OCI-LY3 (cell line): ENCODE measurements around the gene FBXO8.

ENCODE experiments used
- H2AFZ ChIP-seq: fragments of 200-600, 300-600 bp; shearing (Covaris generic); 2 replicates; pipeline ENCODE4 v1.6.0; 2014; ENCODE audit warnings: antibody characterized with exemption, low read depth, low read length
- H3K27ac ChIP-seq: fragments of 200-600, 300-600 bp; sonication (generic); 2 replicates; pipeline ENCODE4 v1.5.1; 2014; ENCODE audit warnings: mild to moderate bottlenecking, low read length, moderate library complexity, mixed read lengths
- H3K27me3 ChIP-seq: fragments of 200-600, 300-600 bp; sonication (generic); 2 replicates; pipeline ENCODE4 v1.6.1; 2014; ENCODE audit warnings: low read depth, low read length, mixed read lengths
- H3K36me3 ChIP-seq: fragments of 200-600, 300-600 bp; sonication (generic); replicated peaks from 2 replicates; pipeline ENCODE3; 2014; ENCODE audit warnings: low read depth, low read length, mixed read lengths
- H3K4me1 ChIP-seq: fragments of 300-600, 200-600 bp; sonication (generic); 2 replicates; pipeline ENCODE4 v1.6.1; 2014; ENCODE audit warnings: low read length, mixed read lengths
- H3K4me2 ChIP-seq: fragments of 200-600, 300-600 bp; sonication (generic); 2 replicates; pipeline ENCODE4 v1.6.1; 2014; ENCODE audit warnings: low read length, mixed read lengths
- H3K4me3 ChIP-seq: fragments of 300-600, 200-600 bp; sonication (generic); 2 replicates; pipeline ENCODE4 v1.5.1; 2014; ENCODE audit warnings: antibody characterized with exemption, mild to moderate bottlenecking, low read length, moderate library complexity
- H3K79me2 ChIP-seq: fragments of 300-600, 200-600 bp; shearing (Covaris generic); 2 replicates; pipeline ENCODE4 v1.6.1; 2014; ENCODE audit warnings: mild to moderate bottlenecking, low read length, mixed read lengths
- H3K9ac ChIP-seq: fragments of 300-600, 200-600 bp; shearing (Covaris generic); 2 replicates; pipeline ENCODE4 v1.6.0; 2014; ENCODE audit warnings: mild to moderate bottlenecking, low read length, moderate library complexity
- H3K9me3 ChIP-seq: fragments of 200-600, 300-600 bp; shearing (Covaris generic); 2 replicates; pipeline ENCODE4 v1.6.1; 2014; ENCODE audit warnings: low read length, mixed read lengths; ENCODE audit not compliant: insufficient read depth
- H4K20me1 ChIP-seq: fragments of 200-600, 300-600 bp; sonication (generic); 2 replicates; pipeline ENCODE4 v1.6.1; 2016; ENCODE audit warnings: low read length, mixed read lengths; ENCODE audit not compliant: insufficient read depth
- CTCF ChIP-seq: fragments of 200-600, 300-600 bp; sonication (generic); IDR thresholded peaks from 2 replicates; pipeline ENCODE4 v1.5.1; 2014; ENCODE audit warnings: antibody characterized with exemption, low read length, low read depth
- EZH2phosphoT487 ChIP-seq: fragments of 200-600 bp; shearing (Covaris generic); IDR thresholded peaks from 2 replicates; pipeline ENCODE4 v1.6.1; 2018; ENCODE audit warnings: antibody characterized with exemption, mixed run types, low read depth

Gene FBXO8

GRCh38 chr4:174281901-174282300 lies 1.6 kb downstream of the FBXO8 start:
- no peaks in the 10 kb centered on the region for H3K27me3 ChIP-seq
- no peaks in the 10 kb centered on the region for H3K9me3 ChIP-seq
- peaks cover 5% of the 10 kb centered on the region for H3K36me3 ChIP-seq
- peak overlapping the region; percentile 83 for H3K4me3 ChIP-seq
- H3K4me1 ChIP-seq: peaks cover 21% of the 10 kb centered on the region
- peaks cover 62% of the 10 kb centered on the region for H3K79me2 ChIP-seq
- peak overlapping the region; percentile 55 for H3K4me2 ChIP-seq
- no peaks in the 10 kb centered on the region for H4K20me1 ChIP-seq
- H2AFZ ChIP-seq: no peak overlapping the region
- H3K9ac ChIP-seq: peak overlapping the region; percentile 93; the same call in 1 of the 2 replicates
- H3K27ac ChIP-seq: no peak overlapping the region
- TF ChIP-seq EZH2phosphoT487 (no peak), CTCF (no peak)

DNA sequence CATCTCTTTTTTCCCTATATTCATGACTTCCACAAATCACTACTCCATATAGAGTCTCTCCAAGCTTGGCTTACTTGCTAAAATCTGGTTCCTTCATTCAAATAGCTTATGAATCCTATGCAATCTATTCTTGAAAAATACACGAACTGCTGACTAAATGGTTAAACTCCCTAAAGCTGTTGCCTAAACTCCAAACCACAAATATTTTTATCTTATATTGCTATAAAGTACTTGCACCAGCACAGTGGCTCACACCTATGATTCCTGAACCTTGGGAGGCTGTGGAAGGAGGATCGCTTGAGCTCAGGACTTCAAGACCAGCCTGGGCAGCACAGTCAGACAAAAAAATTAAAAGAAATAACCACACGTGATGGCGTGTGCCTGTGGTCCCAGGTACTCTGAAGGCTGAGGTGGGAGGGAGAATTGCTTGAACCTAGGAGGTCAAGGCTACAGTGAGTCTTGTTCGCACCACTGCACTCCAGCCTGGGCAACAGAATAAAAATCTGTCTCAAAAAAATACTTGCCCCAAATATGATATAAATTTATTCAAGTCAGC lies 2.2 kb downstream of the FBXO8 start:
- H3K27me3 ChIP-seq: no peaks in the 10 kb centered on the region
- H3K4me3 ChIP-seq: no peak overlapping the region
- no peaks in the 10 kb centered on the region for H4K20me1 ChIP-seq
- H3K4me2 ChIP-seq: no peak overlapping the region
- peaks cover 21% of the 10 kb centered on the region for H3K4me1 ChIP-seq
- no peaks in the 10 kb centered on the region for H3K36me3 ChIP-seq
- H3K9me3 ChIP-seq: no peaks in the 10 kb centered on the region
- no peak for TF ChIP-seq EZH2phosphoT487
- no peak for TF ChIP-seq CTCF
- H3K79me2 ChIP-seq: peaks cover 58% of the 10 kb centered on the region
- H3K27ac ChIP-seq: no peak overlapping the region
- H2AFZ ChIP-seq: no peak overlapping the region
- no peak overlapping the region for H3K9ac ChIP-seq

DNA sequence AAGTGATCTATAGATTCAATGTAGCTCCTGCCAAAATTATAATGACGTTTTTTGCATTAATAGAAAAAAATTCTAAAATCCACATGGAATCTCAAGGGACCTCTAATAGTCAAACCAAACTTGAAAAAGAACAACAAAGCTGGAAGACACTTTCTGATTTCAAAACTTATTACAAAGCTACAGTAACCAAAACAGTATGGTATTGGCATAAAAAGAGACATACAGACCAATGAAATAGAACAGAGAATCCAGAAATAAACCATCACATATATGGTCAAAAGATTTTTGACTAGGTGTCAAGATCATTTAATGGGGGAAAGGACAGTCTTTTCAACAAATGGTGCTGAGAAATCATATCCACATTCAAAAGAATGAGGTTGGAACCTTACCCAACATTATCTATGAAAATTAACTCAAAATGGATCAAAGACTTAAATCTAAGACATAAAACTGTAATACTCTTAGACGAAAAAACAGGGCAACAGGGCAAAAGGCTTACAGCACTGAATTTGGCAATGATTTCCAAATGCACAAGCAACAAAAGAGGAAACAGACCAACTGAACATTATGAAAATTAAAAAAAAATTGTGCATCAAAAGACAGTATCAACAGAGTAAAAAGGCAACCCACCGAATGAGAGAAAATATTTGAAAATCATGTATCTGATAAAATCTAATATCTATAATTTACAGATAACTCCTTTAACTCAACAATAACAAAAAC lies 3.9 kb downstream of the FBXO8 start:
- no peak for TF ChIP-seq CTCF
- no peak for TF ChIP-seq EZH2phosphoT487
- H3K4me3 ChIP-seq: no peak overlapping the region
- H4K20me1 ChIP-seq: no peaks in the 10 kb centered on the region
- no peaks in the 10 kb centered on the region for H3K9me3 ChIP-seq
- peaks cover 13% of the 10 kb centered on the region for H3K4me1 ChIP-seq
- no peak overlapping the region for H2AFZ ChIP-seq
- H3K27ac ChIP-seq: no peak overlapping the region
- peaks cover 47% of the 10 kb centered on the region for H3K79me2 ChIP-seq
- H3K36me3 ChIP-seq: no peaks in the 10 kb centered on the region
- no peak overlapping the region for H3K9ac ChIP-seq
- no peaks in the 10 kb centered on the region for H3K27me3 ChIP-seq
- no peak overlapping the region for H3K4me2 ChIP-seq

DNA sequence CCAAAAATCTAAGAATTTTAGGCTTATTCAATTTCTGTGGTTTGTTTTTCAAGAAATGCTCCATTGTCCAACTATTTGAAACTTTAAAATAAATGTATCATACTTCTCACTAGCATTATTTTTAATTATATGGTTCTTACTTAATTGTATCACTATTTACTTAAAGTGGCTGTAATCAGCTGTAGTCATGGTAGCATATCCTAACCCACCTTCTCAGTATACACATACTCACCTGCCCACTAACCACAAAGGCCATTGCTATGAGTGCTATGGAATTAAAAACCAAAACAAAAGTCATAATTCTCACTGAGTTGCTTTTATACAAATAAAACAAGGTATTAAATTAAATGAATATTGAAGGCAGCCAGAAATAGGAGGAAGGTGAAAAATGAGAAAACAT lies 5.0 kb downstream of the FBXO8 start:
- Histone ChIP-seq H3K79me2 (peaks cover 42% of the 10 kb centered on the region), H2AFZ (no peak overlapping the region), H3K9ac (no peak overlapping the region), H3K4me1 (peaks cover 19% of the 10 kb centered on the region), H3K9me3 (no peaks in the 10 kb centered on the region), H3K27ac (no peak overlapping the region), H3K4me2 (no peak overlapping the region), H3K27me3 (no peaks in the 10 kb centered on the region), H3K4me3 (no peak overlapping the region), H3K36me3 (no peaks in the 10 kb centered on the region), H4K20me1 (no peaks in the 10 kb centered on the region)
- no peak for TF ChIP-seq EZH2phosphoT487
- no peak for TF ChIP-seq CTCF
